Activated CD4-positive, alpha-beta T cell treated with anti-CD3 and anti-CD28 coated beads for 1 hour (primary cell): ENCODE results near the gene TMEM128.
"Not testable (repeated sequence)": the region's sequence is repeated elsewhere in the genome, so short reads cannot be mapped to it uniquely, and the experiment has no call there.

Source experiments
- DNase-seq: peaks from one replicate; pipeline ENCODE4 v3.0.0-alpha.2; 2020

The TMEM128 gene

GRCh38 chr4:4254666-4255065, 6.6 kb upstream of the TMEM128 start:
- DNase-seq: no peak

GRCh38 chr4:4254199-4254598, 6.2 kb upstream of the TMEM128 start:
- no peak for DNase-seq

- DNase-seq: no peak
These were observed 1.8 kb upstream of the TMEM128 start for GRCh38 chr4:4249866-4250265.

- not testable (repeated sequence) for DNase-seq
These were observed 1.3 kb upstream of the TMEM128 start for GRCh38 chr4:4249342-4249741.

- DNase-seq: no peak
These were observed 821 bp upstream of the TMEM128 start for GRCh38 chr4:4248885-4249203.

- DNase-seq: no peak
These were observed 361 bp downstream of the TMEM128 start for GRCh38 chr4:4247696-4248028.

GRCh38 chr4:4245172-4245571, 2.9 kb downstream of the TMEM128 start:
- no peak for DNase-seq

- not testable (repeated sequence) for DNase-seq
These were observed 8.5 kb downstream of the TMEM128 start for GRCh38 chr4:4239551-4239950.

GRCh38 chr4:4233610-4234009, 14.4 kb downstream of the TMEM128 start:
- no peak for DNase-seq

- no peak for DNase-seq
These were observed 19.7 kb downstream of the TMEM128 start for GRCh38 chr4:4228356-4228668.

- no peak for DNase-seq
These were observed 20.3 kb downstream of the TMEM128 start for GRCh38 chr4:4227510-4228355.

- no peak for DNase-seq
These were observed 21.2 kb downstream of the TMEM128 start, which contains the start of gene OTOP1 for GRCh38 chr4:4226606-4227438. Gene OTOP1, minus strand, starts transcription at chr4:4226929. Its CDS starts 65 bp downstream, at chr4:4226864.

- no peak for DNase-seq
These were observed 22.0 kb downstream of the TMEM128 start for GRCh38 chr4:4225915-4226605.

GRCh38 chr4:4217113-4217512, 30.9 kb downstream of the TMEM128 start:
- no peak for DNase-seq

- no peak for DNase-seq
These were observed 31.4 kb downstream of the TMEM128 start for GRCh38 chr4:4216648-4217047.

GRCh38 chr4:4213674-4214073, 34.3 kb downstream of the TMEM128 start:
- DNase-seq: not testable (repeated sequence)

GRCh38 chr4:4206204-4206603, 41.8 kb downstream of the TMEM128 start:
- no peak for DNase-seq

- no peak for DNase-seq
These were observed 43.6 kb downstream of the TMEM128 start for GRCh38 chr4:4204401-4204745.

- DNase-seq: no peak
These were observed 44.2 kb downstream of the TMEM128 start for GRCh38 chr4:4203688-4204400.

GRCh38 chr4:4202510-4202909, 45.5 kb downstream of the TMEM128 start:
- DNase-seq: no peak

GRCh38 chr4:4200624-4201023, 47.4 kb downstream of the TMEM128 start:
- DNase-seq: no peak

- no peak for DNase-seq
These were observed 52.7 kb downstream of the TMEM128 start for GRCh38 chr4:4195354-4195753.

- not testable (repeated sequence) for DNase-seq
These were observed 59.5 kb downstream of the TMEM128 start for GRCh38 chr4:4188557-4188956.
